C4-2B (cell line): ENCODE measurements around the gene IGFL3.

ENCODE experiments used
- H3K27ac ChIP-seq: fragments of 450-650 bp; 2 replicates; pipeline ENCODE4 v1.5.1; 2017
- CTCF ChIP-seq: fragments of 450-650 bp; conservative IDR thresholded peaks from 2 replicates; pipeline ENCODE4 v1.5.1; 2017; ENCODE audit warnings: mild to moderate bottlenecking
- ZFX ChIP-seq: fragments of 450-650 bp; IDR thresholded peaks from 2 replicates; pipeline ENCODE4 v1.6.1; 2017

IGFL3 gene

GRCh38 chr19:46150606-46151005 is 26.1 kb upstream of the IGFL3 start:
- no peak overlapping the region for H3K27ac ChIP-seq
- TF ChIP-seq CTCF (no peak), ZFX (no peak)

GRCh38 chr19:46147791-46148288 is 23.4 kb upstream of the IGFL3 start, which contains the start of gene IGFL2:
TSS of gene IGFL2 (plus strand) at chr19:46148238. CDS start at chr19:46148279, 41 bp downstream.
- H3K27ac ChIP-seq = no peak within 1 kb of the TSS
- TF ChIP-seq CTCF (no peak), ZFX (no peak)

GRCh38 chr19:46147166-46147740 is 22.8 kb upstream of the IGFL3 start:
- no peak overlapping the region for H3K27ac ChIP-seq
- TF ChIP-seq ZFX = no peak
- no peak for TF ChIP-seq CTCF

- no peak overlapping the region for H3K27ac ChIP-seq
- no peak for TF ChIP-seq ZFX
- no peak for TF ChIP-seq CTCF
Observed at GRCh38 chr19:46144756-46145155, 20.3 kb upstream of the IGFL3 start.

- no peak overlapping the region for H3K27ac ChIP-seq
- no peak for TF ChIP-seq CTCF
- no peak for TF ChIP-seq ZFX
Observed at GRCh38 chr19:46142294-46142693, 17.8 kb upstream of the IGFL3 start.

GRCh38 chr19:46141421-46141820 is 16.9 kb upstream of the IGFL3 start:
- no peak overlapping the region for H3K27ac ChIP-seq
- TF ChIP-seq CTCF = no peak
- no peak for TF ChIP-seq ZFX

- TF ChIP-seq ZFX = no peak
- TF ChIP-seq CTCF = no peak
- H3K27ac ChIP-seq = no peak overlapping the region
Observed at GRCh38 chr19:46137915-46138473, 13.5 kb upstream of the IGFL3 start.
